GM21576 (cell line): ENCODE data around the gene TMEM106C.

Source experiments
- ATAC-seq: cut with Tn5 transposase; IDR thresholded peaks from one replicate; pipeline ENCODE4 v1.9.1; 2021; ENCODE audit warnings: mild to moderate bottlenecking, moderate library complexity; ENCODE audit not compliant: unreplicated experiment

The TMEM106C gene

GRCh38 chr12:47992776-47993175 lies 29.4 kb downstream of the TMEM106C start:
- ATAC-seq: no peak

DNA sequence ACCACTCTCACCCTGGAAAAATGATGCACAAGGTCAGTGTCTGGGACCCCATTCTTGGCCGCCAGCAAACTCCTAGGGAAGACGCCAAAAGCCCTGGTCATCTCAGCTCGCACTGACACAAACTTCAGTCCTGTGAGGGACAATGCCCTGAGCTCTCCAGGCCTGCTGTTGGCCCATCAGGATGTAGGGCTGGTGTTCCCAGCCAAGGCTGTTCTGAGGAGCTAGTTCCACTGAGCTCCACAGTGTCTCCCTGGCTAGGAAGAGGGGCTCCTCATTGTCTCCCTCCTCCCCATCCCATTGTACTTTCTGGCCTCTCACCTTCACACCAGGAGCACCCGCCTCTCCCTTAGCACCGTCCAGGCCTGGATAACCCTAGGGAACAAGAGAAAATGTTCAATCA lies 30.1 kb downstream of the TMEM106C start:
- ATAC-seq: no peak

DNA sequence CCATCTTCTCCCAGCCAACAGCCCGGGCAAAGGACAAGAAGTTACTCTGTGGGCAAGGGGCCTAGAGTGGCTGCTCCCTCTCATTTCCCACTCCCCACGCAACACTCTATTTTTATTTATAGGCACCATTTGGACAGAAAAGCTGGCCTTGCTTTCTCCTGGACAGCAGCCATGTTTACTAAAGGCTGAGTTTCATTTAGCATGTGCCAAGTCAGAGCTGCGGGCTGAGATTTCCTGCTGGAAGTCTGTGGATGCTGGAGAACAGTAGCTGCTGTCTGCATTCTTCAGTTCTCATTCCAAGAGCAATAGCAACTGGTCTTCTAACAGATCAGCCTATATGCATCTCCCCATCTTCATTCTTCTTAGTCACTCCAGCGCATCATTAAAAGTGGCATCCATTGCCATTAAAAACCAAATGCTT lies 32.6 kb downstream of the TMEM106C start:
- no peak for ATAC-seq

DNA sequence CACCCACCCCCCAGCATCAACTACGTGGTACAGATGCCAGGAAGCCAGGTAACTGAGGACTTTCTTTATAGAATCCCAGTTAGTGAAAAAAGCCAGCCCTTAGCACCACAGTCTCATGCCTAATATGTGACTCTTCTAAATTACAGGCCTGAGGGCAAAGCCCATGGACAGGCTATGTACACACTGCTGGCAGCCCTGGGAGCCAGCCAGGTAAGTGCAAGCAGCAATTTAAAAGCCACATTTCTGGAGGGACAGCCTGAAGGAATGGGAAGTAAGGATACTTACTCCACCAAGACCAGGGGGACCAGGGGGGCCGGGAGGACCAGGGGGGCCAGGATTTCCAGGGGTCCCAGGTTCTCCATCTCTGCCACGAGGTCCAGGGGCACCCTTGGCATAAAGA lies 33.9 kb downstream of the TMEM106C start:
- no peak for ATAC-seq

DNA sequence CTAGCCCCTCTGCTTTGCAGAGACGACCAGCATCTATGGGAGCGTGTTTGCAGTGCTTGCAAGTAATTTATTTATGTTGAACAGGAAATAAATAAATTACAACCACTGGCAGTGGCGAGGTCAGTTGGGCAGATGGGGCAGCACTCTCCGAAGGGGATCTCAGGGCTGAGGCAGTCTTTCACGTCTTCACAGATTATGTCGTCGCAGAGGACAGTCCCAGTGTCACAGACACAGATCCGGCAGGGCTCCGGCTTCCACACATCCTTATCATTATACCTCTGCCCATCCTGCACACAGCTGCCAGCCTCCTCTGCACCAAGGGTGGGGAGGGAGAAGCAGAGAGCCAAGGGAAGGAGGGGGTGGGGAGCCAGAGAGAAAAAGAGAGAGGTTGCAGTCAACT lies 36.4 kb downstream of the TMEM106C start:
- ATAC-seq: no peak

DNA sequence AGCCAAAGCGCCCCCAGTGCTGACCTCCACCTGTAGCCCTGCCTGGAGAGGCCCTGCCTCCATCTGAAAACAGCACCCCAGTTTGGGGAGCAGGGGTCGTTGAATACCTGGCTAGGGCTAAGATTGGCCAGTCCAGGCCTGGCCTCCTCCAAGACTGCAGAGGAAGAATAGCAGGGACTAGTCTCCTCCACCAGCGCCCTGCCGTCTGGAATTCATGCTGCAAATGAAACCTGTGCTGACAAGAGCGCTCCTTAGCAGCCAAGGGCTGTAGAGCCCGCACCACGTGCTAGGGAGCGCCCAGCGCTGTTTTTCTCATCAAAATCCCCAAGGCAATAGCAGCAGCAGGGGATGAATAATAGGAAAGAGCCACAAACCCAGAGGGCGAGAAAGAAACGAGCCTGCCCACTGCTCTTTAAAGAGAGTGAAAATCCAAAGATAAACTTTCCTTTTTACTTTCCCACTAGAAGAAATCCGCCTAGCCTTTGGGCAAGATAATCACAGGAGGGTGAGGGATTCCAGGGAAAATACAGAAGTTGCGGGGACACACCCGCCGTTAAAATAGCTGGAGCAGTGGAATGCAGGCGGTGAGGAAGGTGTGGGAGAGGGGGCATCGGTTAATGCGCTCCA lies 37.6 kb downstream of the TMEM106C start:
- no peak for ATAC-seq

DNA sequence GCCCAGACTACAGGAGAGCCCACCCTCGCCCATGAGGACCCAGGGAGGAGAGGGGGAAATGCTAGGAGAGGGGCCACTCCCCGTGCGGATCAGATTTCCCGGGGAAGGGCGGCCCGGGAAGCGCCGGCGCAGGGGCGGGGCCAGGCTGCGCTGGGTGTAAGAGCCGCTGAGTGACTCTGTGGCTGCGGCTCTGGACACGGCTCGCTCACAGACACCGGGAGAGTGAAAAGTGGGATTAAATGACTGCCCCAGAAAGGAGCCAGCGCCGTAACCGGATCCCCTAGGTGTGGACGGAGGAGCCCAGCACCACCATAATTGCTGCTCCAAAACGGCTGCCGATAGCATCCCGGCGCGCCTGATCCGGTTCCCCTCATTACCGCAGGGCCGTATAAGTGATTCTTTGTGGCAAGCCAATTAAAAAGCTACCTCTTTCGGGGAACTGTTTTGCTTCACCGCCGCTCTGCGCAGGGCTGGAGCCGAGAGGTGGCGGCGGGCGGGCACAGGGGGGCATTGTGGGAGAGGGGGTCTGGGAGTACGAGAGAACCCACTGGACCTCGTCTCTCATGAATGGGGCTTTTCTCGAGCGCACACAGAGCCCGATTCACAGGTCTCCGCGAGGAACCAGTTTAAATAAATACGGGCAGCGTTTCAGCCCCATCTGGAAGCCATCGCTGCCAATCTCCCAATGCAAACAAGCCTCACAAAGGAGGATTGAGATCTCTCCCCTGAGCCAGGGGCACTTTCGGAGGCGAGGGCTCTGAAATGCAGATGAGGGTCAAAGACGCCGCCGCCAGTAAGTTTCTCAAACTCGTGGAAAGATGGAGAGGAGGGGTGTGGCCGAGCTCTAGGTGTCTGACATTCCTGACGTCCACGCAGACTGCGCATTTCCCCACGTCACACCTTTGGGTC lies 38.4 kb downstream of the TMEM106C start:
- no peak for ATAC-seq

- no peak for ATAC-seq
These were observed 39.0 kb downstream of the TMEM106C start for GRCh38 chr12:48002414-48002730.

DNA sequence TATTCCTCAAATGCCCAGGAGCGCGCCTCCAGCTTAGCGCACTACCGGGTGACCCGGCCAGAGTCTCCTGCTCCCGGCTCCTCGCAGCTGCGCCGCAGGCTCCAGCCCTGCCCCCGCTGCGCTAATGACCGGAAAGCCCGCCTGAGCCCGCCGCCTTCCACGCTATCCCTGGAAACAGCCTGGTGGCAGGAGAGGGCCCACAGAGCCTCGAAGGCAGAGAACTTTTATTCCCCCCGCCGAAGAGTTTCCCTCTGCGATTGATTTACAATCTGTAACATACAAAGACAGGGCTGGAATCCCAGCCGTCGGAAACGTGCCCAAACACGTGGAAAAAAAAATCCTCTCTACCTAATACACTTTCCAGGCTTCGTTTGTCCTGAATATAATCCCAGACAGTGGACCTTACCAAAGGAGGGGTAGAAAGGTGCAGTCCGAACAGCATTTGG lies 39.4 kb downstream of the TMEM106C start:
- ATAC-seq: no peak

DNA sequence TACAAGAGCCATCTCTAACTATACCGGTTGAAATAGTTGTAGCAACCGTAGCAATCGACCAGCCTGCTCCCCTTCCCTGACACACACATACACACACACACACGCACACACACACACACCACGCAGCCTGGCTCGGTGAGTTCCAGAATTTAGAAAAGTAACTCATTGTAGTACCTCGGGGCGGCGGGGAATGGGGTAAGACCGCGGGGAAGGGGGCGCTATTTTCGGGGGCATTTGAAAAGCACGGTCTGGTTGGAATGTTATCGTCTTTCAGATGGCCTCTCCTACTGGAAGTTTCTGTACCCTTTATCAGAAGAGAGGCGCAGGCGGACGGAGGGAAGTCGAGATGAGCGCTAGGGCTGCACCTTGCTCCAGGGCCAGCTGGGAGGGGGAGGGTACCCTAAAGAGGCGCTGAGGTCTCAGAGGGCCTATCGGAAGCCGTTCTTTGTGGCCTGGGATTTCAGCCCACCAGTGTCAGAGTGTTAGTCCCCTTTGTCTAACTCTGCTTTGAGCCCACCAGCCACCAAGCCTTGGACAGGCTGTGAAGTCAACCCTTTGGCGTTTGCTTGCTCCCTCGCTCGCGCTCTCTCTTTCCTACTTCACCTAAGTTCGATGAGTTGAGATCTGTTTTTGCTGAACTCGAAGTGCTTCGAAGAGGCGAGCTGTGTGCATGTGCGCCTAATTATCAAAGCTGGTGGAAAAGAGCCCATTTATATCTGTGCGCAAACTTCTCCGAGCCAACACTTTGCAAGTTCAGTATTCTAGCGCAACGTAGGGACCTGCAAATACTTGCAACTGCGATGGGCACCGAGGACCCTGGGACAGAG lies 40.0 kb downstream of the TMEM106C start:
- ATAC-seq: no peak

GRCh38 chr12:48004053-48004941 lies 40.9 kb downstream of the TMEM106C start, which contains the start of gene COL2A1:
COL2A1 (minus strand) TSS chr12:48004476; CDS start chr12:48004321, 155 bp downstream.
- no peak for ATAC-seq

DNA sequence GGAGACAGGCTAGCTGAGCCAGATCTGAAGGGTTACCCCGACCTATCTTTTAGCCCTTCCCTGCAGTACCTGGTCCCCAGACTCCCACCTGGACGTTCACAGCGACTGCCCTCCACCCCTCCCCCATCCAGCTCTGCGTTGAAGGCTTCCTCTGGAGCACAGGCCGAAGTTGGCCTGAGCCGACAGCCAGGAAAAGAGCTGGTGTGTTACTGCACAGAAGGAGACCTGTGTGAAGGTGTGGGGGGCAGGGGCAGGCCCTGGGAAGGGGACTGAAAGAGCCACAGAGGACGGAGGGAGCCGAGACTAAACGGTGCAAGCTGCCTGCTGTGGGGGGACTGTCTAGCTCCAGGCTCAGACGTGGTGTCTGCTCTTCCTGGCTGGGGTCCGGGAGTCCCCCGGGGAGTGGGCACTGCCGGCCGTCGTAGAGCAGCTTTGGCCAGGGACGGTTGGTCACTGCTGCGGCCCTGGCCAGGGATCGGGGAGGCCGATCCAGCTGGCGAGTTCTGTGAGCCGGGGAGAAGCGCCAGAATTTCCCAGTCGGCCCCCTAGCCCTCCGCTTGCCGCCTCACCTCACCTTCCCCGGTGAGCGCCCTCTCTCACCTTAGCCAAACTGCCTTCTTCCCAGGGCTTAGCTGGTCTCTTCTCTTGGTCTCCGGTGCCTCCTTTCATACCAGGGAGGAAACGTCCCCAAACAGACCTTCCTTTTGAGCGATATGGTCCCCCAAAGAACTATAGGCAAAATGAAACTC lies 41.8 kb downstream of the TMEM106C start:
- ATAC-seq: no peak

GRCh38 chr12:48005750-48006021 lies 42.3 kb downstream of the TMEM106C start:
- no peak for ATAC-seq

GRCh38 chr12:48007206-48007605 lies 43.8 kb downstream of the TMEM106C start:
- ATAC-seq: no peak

GRCh38 chr12:48008349-48008748 lies 45.0 kb downstream of the TMEM106C start:
- ATAC-seq: no peak

GRCh38 chr12:48008950-48009349 lies 45.6 kb downstream of the TMEM106C start:
- no peak for ATAC-seq

- no peak for ATAC-seq
These were observed 46.1 kb downstream of the TMEM106C start for GRCh38 chr12:48009471-48009870.

DNA sequence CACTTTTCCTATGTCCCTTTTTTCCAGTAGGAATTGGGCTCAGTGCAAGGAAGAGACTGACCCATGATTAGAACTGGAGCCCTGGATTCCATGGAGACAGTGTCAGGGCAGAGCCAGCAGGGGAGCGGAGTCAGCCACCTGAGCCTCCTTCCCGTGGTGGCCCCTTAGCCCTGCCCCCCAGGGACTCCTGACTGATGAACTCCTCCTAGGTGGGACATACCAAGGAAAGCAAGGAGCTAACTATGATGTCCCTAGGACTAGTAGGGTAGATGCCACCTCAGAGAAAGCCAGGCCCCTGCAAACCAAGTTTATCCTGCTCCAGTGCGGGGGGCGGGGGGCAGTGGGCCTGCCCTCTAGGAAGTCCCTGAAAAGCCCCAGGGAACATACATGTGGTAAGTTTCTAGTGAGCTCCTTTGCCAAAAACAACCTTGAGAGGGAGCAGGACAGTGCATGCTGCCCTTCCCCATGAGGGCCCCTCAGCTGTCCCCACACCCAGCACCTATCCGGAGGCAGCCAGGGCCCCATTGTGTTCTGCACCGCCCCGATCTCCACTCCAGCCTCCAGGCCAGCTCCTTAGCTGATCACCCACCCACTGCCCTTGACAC lies 47.1 kb downstream of the TMEM106C start:
- no peak for ATAC-seq

- no peak for ATAC-seq
These were observed 48.7 kb downstream of the TMEM106C start for GRCh38 chr12:48012070-48012469.

GRCh38 chr12:48013287-48013686 lies 49.9 kb downstream of the TMEM106C start:
- ATAC-seq: no peak
